CD14-positive monocyte (primary cell): Measurements from ENCODE around the gene RTN4R. TPM values are rescaled to one million over a fixed set of nuclear protein-coding genes. Genes with fewer than 3 reads are reported as not detected.
"Not testable (repeated sequence)": the region's sequence is repeated elsewhere in the genome, so short reads cannot be mapped to it uniquely, and the experiment has no call there.

Experiments
- DNase-seq, 3 donors: peaks; one replicate each; pipeline ENCODE4 v3.0.0-alpha.2; 2011 to 2022
- H2AFZ ChIP-seq: 2 replicates; pipeline ENCODE4 v1.6.0; 2012; ENCODE audit warnings: mild to moderate bottlenecking, low read depth, low read length, inconsistent platforms; ENCODE audit not compliant: insufficient read depth, poor library complexity, severe bottlenecking
- H3K27ac ChIP-seq, 2 donors: 1 replicate in 1 of 2; 2 replicates in 1 of 2; pipeline ENCODE4 v1.5.1; 2012 to 2013; ENCODE audit warnings: low read length in 2 of 2, control low read depth in 1 of 2, inconsistent platforms in 1 of 2, low read depth in 1 of 2, mild to moderate bottlenecking in 1 of 2
- H3K27me3 ChIP-seq, 2 donors: one replicate each; pipeline versions ENCODE4 v1.6.0 to v1.6.1; 2011 to 2013; ENCODE audit warnings: low read length in 2 of 2; ENCODE audit not compliant: control insufficient read depth in 2 of 2, insufficient read depth in 2 of 2
- H3K36me3 ChIP-seq, 2 donors: replicated peaks in 1 of 2; 1 replicate in 1 of 2; 2 replicates in 1 of 2; pipeline versions ENCODE4 v1.5.1 to v1.6.1; 2012 to 2013; ENCODE audit warnings: low read length in 2 of 2, control low read depth in 1 of 2, inconsistent platforms in 1 of 2, mild to moderate bottlenecking in 1 of 2; ENCODE audit not compliant: insufficient read depth in 2 of 2, control insufficient read depth in 1 of 2
- H3K4me1 ChIP-seq, 2 donors: 1 replicate in 1 of 2; 2 replicates in 1 of 2; pipeline versions ENCODE4 v1.5.1 to v1.6.1; 2012 to 2013; ENCODE audit warnings: low read length in 2 of 2, control low read depth in 1 of 2, inconsistent platforms in 1 of 2, mild to moderate bottlenecking in 1 of 2, moderate library complexity in 1 of 2; ENCODE audit not compliant: insufficient read depth in 2 of 2, control insufficient read depth in 1 of 2
- H3K4me2 ChIP-seq: replicated peaks from 2 replicates; pipeline ENCODE3; 2012; ENCODE audit warnings: low read length, moderate library complexity, mild to moderate bottlenecking; ENCODE audit not compliant: poor library complexity, severe bottlenecking; ENCODE audit errors: extremely low read depth
- H3K4me3 ChIP-seq, 3 experiments: fragments of 200-600 bp in 1 of 3; sonication (generic) in 1 of 3; replicated peaks in 1 of 3; 1 replicate in 2 of 3; 2 replicates in 1 of 3; pipeline ENCODE4 v1.5.1; 2011 to 2013; ENCODE audit warnings: low read length in 3 of 3, mild to moderate bottlenecking in 3 of 3, control low read depth in 2 of 3, low read depth in 2 of 3, inconsistent platforms in 1 of 3, moderate library complexity in 1 of 3
- H3K79me2 ChIP-seq: 2 replicates; pipeline ENCODE4 v1.6.0; 2012; ENCODE audit warnings: mild to moderate bottlenecking, control low read depth, inconsistent platforms, low read length, moderate library complexity; ENCODE audit not compliant: insufficient read depth
- H3K9ac ChIP-seq: 2 replicates; pipeline ENCODE4 v1.6.0; 2017; ENCODE audit warnings: low read length, mild to moderate bottlenecking; ENCODE audit not compliant: insufficient read depth, poor library complexity, severe bottlenecking
- H3K9me3 ChIP-seq, 2 donors: replicated peaks in 1 of 2; 1 replicate in 1 of 2; 2 replicates in 1 of 2; pipeline versions ENCODE4 v1.5.1 to v1.6.1; 2012 to 2013; ENCODE audit warnings: low read length in 2 of 2, control low read depth in 1 of 2; ENCODE audit not compliant: control insufficient read depth in 1 of 2, insufficient read depth in 1 of 2
- H4K20me1 ChIP-seq: 2 replicates; pipeline ENCODE4 v1.6.0; 2012; ENCODE audit warnings: mild to moderate bottlenecking, low read length, control low read depth, moderate library complexity; ENCODE audit not compliant: insufficient read depth
- H3K27ac Mint-ChIP-seq, 7 donors: one replicate each; pipeline ENCODE4 v1.8.0; 2020; ENCODE audit warnings: mild to moderate bottlenecking in 7 of 7, mixed read lengths in 7 of 7, moderate library complexity in 6 of 7, inconsistent platforms in 2 of 7
- H3K27me3 Mint-ChIP-seq, 3 donors: one replicate each; pipeline ENCODE4 v1.8.0; 2021 to 2022; ENCODE audit warnings: low read depth in 3 of 3, mild to moderate bottlenecking in 3 of 3, mixed read lengths in 3 of 3, moderate library complexity in 3 of 3, inconsistent platforms in 1 of 3
- H3K36me3 Mint-ChIP-seq, 2 donors: one replicate each; pipeline ENCODE4 v1.8.0; 2020; ENCODE audit warnings: mixed read lengths in 2 of 2, inconsistent platforms in 1 of 2, mild to moderate bottlenecking in 1 of 2
- H3K4me1 Mint-ChIP-seq: one replicate; pipeline ENCODE4 v1.8.0; 2020; ENCODE audit warnings: mild to moderate bottlenecking, mixed read lengths
- H3K4me3 Mint-ChIP-seq, 2 donors: one replicate each; pipeline ENCODE4 v1.8.0; 2020; ENCODE audit warnings: mild to moderate bottlenecking in 2 of 2, mixed read lengths in 2 of 2, moderate library complexity in 1 of 2
- H3K9me3 Mint-ChIP-seq, 7 donors: one replicate each; pipeline ENCODE4 v1.8.0; 2020 to 2022; ENCODE audit warnings: mixed read lengths in 7 of 7, mild to moderate bottlenecking in 6 of 7, moderate library complexity in 6 of 7, inconsistent platforms in 2 of 7
- WGBS: methylation state at CpG from one replicate; pipeline ENCODE4 v1.1.5; 2013; ENCODE audit warnings: missing lambda C conversion rate; ENCODE audit not compliant: insufficient coverage; 5-methylcytosine and 5-hydroxymethylcytosine counted together
- intact Hi-C, 2 donors: fragments of 100-400 bp; cut with micrococcal nuclease; formaldehyde crosslinking; loops; one replicate each; pipeline versions ENCODE4 v1.15.0 to v1.15.1; 2023
- polyA plus RNA-seq, 3 donors: library from polyadenylated mRNA; depleted of rRNA in 1 of 3; unstranded in 2 of 3; stranded (reverse) in 1 of 3; fragments of 300-500 nt in 2 of 3; fragments of >200 nt in 1 of 3; fragmentation: Illumina TruSeq in 2 of 3; gene quantifications; 1 replicate in 2 of 3; 2 replicates in 1 of 3; pipeline ENCODE4 v1.2.3, GENCODE V29; 2012 to 2021
- TF ChIP-seq, protein P1 (sequence below): fragments of 200-600 bp; IDR thresholded peaks from one replicate; pipeline ENCODE4 v1.8.0; 2022; ENCODE audit warnings: antibody characterized with exemption, mild to moderate bottlenecking

RTN4R gene
- polyA plus RNA-seq, 3 donors, result not detected

DNA sequence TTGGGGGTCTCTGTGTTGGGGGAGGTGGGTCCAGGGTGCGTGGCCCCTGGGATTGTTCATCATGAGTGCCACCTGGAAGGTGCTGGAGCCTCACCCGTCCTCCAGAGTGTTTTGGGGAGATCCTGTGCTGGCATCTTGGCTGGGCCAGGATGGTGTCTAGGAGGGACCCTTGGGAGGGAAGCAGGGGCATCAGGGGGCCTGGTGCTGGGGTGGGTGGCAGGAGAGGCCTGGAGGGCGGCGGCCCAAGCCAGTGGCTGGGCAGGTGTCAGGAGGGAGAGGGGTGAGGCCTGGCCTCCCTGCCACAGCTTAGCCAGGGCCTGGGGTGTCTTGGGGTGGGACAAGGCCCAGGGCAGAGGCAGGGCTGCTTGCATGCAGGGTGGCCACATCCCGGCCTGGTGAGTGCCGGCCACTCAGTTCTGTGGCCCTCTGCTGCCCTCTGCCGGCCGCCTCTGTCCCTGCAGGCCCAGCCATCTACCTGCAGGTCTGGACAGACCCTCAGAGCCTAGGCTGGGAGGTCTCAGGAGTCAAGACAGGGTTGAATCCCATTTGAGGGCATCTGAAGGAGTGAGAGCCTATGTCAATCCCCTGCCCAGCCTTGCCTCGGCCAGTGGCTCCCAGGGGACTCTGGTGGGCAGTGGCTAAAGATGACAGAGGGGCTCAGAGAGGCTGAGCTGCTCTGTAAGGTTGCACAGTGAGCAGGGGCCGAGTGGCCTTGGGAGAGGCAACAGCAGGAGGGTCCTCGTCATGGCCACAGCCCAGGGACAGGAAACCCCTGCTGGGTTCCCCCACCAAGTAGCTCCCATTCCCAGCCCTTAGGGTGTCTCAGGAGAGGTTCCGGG, 17.6 kb upstream of the RTN4R start:
- H2AFZ ChIP-seq, H3K4me1 Mint-ChIP-seq, H3K9me3 ChIP-seq, H3K9ac ChIP-seq, H4K20me1 ChIP-seq, H3K27ac ChIP-seq, H3K4me3 ChIP-seq, H3K9me3 Mint-ChIP-seq, H3K36me3 ChIP-seq, H3K27me3 Mint-ChIP-seq, H3K4me3 Mint-ChIP-seq, H3K4me2 ChIP-seq, H3K27ac Mint-ChIP-seq, H3K36me3 Mint-ChIP-seq, H3K4me1 ChIP-seq, H3K79me2 ChIP-seq, H3K27me3 ChIP-seq: not testable (repeated sequence)
- WGBS, result 27% methylated on average over 7 of the region's 12 CpGs
- intact Hi-C loops, result loop anchor here (2.0 to 10.0 kb wide), 2 partner anchors 129 to 311 kb away; no protein-coding TSS in a partner anchor
- peak; percentile 33 to 56 (median 53) for DNase-seq
- TF ChIP-seq, protein P1, sequence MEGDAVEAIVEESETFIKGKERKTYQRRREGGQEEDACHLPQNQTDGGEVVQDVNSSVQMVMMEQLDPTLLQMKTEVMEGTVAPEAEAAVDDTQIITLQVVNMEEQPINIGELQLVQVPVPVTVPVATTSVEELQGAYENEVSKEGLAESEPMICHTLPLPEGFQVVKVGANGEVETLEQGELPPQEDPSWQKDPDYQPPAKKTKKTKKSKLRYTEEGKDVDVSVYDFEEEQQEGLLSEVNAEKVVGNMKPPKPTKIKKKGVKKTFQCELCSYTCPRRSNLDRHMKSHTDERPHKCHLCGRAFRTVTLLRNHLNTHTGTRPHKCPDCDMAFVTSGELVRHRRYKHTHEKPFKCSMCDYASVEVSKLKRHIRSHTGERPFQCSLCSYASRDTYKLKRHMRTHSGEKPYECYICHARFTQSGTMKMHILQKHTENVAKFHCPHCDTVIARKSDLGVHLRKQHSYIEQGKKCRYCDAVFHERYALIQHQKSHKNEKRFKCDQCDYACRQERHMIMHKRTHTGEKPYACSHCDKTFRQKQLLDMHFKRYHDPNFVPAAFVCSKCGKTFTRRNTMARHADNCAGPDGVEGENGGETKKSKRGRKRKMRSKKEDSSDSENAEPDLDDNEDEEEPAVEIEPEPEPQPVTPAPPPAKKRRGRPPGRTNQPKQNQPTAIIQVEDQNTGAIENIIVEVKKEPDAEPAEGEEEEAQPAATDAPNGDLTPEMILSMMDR, result peak; percentile 85

DNA sequence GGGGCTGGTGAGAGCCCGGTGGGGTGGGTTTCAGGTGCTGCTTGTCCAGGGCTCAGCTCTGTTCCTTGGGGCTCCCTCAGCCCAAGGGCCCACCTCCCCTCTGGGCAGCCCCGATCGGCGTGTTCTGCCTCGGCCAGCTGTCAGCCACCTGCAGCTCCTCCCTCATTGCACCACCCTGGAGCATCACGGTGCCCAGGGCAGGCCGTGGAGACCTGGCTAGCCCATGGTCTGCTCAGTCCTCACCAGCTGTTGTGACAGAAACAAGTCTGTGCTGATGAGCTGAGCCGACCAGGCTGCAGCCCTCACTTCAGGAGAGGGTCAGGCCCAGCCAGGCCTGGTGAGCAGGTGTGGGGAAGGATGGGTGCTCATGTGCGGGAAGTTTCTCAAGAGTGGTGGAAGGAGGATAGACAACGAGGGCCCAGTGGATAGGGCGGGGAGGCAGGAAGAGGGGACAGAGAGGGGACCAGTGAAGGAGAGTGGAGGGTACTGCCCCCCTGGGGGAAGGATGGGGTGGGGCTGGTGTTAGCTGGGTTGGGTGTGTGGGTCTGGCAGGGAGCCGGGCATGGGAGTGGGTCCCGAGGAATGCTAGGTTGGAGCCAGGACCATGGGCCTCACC, 16.5 kb upstream of the RTN4R start:
- H3K27ac Mint-ChIP-seq, result no peak overlapping the region
- H3K79me2 ChIP-seq, result no peaks in the 10 kb centered on the region
- H3K36me3 ChIP-seq, result no peaks in the 10 kb centered on the region
- DNase-seq, result no peak
- H3K36me3 Mint-ChIP-seq, result no peaks in the 10 kb centered on the region
- no peak overlapping the region for H3K4me3 ChIP-seq
- H3K9me3 ChIP-seq, result no peaks in the 10 kb centered on the region
- H3K4me1 ChIP-seq, result no peaks in the 10 kb centered on the region
- no peaks in the 10 kb centered on the region for H3K9me3 Mint-ChIP-seq
- no peak overlapping the region for H2AFZ ChIP-seq
- H3K4me2 ChIP-seq, result no peak overlapping the region
- peaks cover 2% of the 10 kb centered on the region for H3K4me1 Mint-ChIP-seq
- no peak overlapping the region for H3K27ac ChIP-seq
- H3K9ac ChIP-seq, result no peak overlapping the region
- H3K4me3 Mint-ChIP-seq, result no peak overlapping the region
- WGBS, result 93% methylated on average over 12 of the region's 13 CpGs
- TF ChIP-seq, protein P1, result no peak
- no peaks in the 10 kb centered on the region for H4K20me1 ChIP-seq
- intact Hi-C loops, result loop anchor here (2.0 to 10.0 kb wide), 2 partner anchors 128 to 310 kb away; no protein-coding TSS in a partner anchor
- peaks cover 0 to 2% (median 0%) of the 10 kb centered on the region in 3 donors for H3K27me3 Mint-ChIP-seq
- no peaks in the 10 kb centered on the region for H3K27me3 ChIP-seq
